SHP77 (cell line): ENCODE measurements around the gene PPARD.
"Not testable (repeated sequence)": the region's sequence is repeated elsewhere in the genome, so short reads cannot be mapped to it uniquely, and the experiment has no call there.

Experiments used
- DNase-seq, 2 experiments: peaks; one replicate each; lab custom pipeline; 2025; lab: John Stamatoyannopoulos, UW

Gene PPARD

DNA sequence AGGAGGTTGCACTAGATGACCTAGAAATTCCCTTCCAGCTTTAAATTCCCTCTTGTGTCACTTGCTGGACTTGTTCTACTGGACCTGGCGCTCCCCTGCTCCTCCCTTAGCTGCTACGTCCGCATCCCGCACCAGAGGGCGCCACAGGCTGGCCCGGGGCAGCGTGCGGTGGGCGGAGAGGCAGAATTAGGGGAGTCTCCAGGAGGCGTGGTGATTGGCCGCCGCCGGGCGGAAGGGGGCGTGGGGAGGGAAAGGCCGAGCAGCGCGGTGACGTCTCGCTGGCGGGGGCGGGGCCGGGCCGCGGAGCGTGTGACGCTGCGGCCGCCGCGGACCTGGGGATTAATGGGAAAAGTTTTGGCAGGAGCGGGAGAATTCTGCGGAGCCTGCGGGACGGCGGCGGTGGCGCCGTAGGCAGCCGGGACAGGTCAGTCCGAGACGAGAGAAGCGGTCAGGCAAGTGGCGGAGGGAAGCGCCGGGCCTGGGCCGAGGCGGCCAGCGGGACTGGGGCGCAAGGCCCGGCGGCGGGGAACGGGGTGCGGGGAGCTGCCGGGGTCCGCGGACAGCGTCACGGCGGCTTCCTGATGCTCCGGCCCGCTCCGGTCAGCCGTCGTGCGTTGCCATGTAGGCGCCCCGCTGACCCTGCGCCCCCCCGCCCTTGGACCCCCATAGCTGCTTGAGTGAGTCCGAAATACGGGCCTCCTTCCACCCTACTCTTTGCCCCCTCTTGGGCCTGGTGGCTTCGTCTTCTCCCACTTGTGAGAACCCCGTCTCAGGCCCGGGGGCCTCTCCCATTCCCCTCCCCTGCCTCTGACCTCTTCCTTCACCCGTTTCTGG is at the start of gene PPARD:
Gene PPARD, plus strand, starts transcription at position 301 of the 834 bp plus-strand sequence. CDS start 68,530 bp downstream, outside the sequence.
- DNase-seq: peak; percentile 84 to 89

DNA sequence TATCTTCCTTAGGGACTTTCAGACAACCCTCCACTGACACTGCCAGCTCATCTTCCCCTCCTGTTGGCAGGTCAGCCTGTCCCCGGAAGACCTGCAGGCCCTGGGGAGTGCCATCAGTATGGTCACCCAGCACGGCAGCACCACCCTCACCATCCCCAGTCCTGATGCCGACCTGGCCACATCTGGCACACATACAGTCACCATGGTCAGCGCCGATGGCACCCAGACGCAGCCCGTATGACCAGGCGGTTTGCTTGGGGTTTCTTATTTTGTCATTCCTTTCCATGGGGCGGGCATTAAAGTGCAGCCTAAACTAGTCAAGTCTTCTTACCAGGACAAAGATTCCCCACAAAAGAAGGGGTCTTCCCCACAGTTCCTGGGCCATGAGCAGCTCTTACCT is 48.7 kb upstream of the PPARD start:
- DNase-seq: no peak

DNA sequence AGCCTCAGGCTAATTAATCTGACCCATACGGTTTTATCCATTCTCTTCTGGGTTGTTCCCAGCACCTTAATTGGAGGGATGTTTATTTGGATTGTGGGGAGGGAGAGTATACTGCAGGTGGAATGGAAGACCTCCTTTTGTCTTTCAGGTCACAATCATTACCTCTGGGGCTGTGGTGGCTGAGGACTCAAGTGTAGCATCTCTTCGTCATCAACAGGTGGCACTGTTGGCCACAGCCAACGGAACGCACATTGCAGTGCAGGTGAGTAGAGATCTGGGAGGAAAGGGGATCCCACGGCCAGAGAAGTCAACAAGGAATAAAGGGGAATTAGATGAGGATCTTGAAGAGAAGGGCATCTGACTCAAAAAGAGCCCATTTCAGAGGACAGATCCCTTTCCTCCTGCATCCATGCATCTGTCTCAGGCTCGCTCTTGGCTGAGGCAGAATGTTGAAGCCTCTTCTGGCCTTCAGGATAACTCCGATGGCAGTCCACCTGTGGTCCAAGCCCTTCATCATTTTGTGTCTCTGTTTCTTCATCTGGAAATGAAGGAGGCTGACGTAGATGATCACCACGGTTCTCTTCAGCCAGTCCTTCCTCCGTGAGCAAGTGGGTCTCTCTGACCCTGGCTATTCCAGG is 47.9 kb upstream of the PPARD start:
- peak; percentile 14 to 36 for DNase-seq

DNA sequence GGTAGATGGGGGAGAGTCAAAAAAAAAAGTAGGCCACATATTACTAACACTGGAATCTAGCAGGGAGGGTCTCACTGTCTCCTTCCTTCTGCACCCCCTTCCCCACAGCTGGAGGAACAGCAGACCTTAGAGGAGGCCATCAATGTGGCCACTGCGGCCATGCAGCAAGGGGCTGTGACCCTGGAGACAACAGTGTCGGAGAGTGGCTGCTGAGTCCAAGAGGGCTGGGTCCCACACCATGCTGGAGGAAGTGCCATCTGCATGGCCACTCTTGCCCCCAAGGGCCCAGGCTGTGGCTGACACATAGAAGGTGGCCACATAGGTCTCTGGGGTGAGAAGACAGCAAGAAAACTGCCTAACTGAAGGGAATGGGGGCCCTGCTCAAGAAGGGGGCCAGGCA is 47.3 kb upstream of the PPARD start:
- no peak for DNase-seq

DNA sequence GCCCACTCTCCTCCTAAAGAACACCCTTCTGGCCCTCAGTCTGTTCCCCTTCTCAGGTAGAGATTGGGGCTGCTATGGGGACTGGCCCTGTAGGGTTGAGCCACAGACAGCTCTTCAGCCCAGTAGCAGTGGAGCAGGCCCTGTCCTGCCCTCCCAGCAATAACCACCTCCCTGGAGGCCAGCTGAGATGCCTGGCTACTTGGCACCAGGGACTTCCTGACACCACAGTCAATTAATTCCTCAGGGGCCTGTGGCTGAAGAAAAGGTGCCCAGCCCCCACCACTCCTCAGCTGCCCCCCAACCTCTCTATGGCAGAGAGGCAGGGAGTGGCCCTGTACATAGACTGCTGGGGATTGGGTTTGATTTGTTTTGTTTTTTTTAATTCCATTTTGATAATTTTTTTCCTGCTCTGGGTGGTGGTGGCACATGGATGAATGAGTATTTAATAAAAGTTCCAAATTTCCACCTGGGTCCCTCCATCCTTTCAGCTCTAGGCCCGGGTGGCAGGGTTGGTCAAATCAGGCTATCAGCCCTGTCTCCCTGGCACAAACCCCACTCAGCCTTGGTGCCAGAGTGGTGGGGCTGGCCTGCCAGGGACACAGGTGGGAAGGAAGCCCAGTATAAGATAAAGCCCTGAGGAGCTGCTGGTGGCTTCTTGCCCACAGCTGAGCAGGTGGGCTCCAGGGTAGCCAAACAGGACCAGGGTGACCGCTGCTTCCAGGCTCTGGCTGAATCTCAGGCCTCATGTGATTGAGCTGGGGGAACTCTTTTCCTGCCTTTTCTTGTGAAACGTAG is 46.6 kb upstream of the PPARD start:
- no peak for DNase-seq

DNA sequence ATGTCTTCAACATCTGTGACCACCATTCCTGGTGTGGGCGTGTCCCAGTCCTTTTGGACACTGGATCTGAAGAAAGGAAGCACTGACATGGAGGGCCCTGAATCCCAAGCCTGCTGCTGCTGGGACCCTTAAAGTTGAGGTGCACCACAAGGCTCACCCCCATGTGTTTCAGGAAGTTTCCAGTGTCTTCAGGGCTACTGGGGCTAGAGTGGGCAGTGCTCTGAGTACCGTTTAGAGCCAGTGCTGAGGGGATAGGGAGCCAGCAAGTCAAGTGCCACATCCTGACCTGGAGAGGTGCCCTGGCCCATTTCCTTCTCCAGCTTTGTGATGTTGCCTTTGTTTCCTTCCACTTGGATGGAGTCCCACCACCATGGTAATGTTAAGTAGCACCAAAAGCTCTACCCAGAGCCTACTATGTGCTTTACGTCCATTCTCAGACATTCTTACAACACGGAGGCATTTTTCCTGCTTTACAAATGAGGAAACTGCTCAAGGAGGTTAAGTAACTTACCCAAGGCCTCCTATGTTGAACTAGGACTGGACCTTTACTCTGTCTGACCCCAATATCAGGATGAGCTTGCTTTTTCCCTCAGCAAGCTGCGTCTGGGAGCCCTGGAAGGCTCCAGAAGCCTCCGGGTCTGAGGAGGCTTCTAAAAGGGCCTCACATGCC is 45.3 kb upstream of the PPARD start:
- DNase-seq: no peak

DNA sequence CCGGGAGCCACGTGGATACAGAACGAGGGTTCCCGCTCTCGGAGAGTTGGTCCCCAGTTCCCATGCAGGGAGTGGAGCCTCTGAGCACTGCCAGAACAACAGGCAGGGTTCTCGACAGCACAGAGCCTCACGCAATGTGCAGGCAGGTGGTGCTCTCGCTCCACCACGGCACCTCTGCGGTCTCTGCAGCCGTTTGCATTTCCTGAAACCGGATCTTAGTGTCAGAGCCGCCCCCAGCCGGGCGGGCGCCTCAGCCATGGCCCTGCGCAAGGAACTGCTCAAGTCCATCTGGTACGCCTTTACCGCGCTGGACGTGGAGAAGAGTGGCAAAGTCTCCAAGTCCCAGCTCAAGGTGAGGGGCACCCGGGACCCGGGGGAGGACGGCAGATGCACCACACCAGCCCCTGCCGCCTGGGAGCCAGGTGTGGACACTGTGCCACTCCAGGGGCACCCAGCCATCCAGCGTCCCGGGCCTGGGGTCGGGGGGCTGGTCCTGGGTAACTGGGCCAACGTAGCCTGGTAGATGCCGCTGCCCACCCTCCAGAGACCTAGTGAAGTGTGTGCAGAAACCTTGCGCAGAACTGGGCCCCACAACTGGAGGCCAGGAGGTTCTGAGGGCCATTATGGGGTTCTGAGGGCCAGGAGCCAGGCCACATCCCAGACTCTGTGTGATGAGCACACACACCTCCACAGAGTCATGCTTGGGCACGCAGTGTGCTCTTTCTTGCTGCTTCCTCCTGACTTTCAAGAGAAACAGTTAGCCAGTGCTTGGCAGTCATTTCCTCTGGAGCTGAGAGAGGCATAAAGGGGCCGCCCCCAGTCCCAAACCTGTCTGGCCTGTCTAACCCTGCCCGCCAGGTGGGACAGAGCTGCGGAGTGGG is 44.5 kb upstream of the PPARD start, which contains the start of gene DEF6:
Gene DEF6, plus strand, starts transcription at position 218 of the 881 bp plus-strand sequence. Its CDS starts 39 bp downstream, at position 257.
- peak; percentile 86 to 87 for DNase-seq

DNA sequence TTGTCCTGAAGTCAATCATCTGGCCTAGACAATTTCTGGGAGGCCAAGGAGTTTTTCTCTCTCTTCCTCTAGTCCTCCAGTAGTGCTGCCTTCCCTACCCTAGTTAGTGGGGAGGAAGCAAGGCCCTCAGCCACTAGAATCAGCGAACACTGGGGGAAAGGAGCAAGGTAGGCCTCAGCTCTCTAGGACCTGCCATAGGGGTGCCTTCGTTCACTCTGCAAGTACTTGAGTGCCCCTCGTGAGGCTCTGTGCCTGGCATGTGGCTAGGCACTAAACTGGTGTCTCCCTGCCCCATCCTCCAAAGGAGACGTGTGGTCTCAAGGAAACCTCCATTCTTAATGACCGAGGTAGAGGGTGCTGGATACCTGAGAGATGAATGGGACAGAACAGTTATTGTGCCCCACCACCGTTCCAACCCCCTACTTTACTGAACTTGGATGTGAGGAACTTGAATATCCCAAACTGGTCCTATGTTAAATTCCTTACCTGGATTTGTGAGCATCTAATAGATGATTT is 43.7 kb upstream of the PPARD start:
- DNase-seq: no peak

DNA sequence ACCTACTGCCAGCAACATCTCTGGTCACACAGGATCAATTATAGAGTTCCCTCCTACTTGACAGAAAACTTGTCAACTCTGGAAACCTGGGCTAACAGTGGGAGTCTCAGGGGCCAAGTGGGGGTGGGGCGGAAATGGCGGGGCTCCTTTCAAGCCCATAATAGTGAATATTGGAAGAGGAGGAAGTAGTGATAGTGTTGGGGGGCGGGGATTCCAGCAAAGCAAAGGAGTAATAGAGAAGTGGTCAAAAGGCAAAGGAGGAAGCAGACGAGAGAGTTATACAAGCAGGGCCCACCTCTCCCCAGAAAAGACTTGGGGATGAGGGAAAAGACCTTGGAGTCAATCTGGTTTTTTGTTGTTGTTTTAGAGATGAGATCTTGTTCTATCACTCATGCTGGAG is 42.7 kb upstream of the PPARD start:
- DNase-seq: no peak

DNA sequence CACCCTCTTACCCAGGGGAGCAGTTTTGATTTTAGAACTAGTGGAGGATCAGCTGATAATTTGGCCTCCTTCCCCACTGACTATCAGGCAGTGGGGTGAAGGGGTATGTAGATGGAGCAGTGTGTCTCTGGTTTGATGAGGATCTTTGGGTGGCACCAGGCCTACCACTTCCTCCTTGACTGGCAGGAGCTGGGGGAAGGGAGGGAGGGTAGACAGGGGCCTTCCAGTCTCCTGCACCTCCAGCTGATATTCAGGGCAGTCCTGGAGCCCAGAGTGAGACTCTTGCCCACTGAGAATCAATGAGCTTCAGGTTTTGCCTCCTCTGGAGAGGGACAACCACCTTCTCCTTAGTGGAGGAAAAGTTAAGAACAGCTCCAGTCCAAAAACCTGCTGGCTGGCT is 41.5 kb upstream of the PPARD start:
- no peak for DNase-seq

DNA sequence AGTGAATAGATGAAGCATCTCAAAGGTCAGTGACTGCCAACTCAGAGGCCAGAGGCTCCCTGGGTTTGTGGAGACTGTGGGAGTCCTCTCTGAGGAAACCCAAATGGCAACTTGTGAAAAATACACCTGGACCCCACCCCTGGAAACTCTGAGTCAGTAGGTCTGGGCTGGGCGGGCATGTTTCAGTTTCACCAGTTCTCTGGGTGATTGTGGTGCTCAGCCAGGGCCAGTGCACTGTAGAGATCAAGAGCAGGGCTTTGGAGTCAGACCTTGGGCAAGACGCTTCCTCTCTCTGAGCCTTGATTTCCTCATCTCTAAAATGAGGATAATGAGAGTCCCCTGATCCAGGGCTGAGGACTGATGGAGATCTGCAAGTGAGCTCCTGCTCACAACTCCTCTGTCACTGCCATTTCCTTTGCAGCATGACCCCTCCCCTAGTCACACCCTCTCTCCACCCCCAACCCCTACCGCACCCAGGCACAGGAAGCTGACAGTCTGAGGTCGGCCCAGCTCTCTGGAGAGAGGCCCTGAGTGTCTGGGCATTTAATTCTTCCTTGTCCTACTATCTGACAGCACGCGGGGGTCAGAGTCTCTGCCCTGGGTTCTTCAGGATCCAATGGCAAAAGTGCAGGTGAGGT is 39.6 kb upstream of the PPARD start:
- DNase-seq: no peak

DNA sequence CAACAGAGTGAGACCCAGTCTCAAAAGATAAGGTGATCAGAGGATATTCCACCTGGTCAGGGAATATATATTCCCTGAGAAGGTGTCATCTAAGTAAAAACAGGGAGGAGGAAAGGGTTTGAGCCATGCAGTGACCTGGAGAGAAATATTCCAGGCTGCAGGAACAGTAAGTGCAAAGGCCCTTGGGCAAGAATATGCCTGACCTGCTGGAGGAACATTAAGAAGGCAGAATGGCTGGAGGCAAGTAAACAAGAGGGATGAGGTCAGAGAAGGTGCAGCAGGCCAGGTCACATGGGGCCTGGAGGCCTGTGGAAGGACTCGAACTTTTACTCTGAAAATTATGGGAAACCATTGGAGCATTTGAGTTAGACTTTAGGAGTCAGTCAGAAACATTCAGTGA is 38.1 kb upstream of the PPARD start:
- no peak for DNase-seq

DNA sequence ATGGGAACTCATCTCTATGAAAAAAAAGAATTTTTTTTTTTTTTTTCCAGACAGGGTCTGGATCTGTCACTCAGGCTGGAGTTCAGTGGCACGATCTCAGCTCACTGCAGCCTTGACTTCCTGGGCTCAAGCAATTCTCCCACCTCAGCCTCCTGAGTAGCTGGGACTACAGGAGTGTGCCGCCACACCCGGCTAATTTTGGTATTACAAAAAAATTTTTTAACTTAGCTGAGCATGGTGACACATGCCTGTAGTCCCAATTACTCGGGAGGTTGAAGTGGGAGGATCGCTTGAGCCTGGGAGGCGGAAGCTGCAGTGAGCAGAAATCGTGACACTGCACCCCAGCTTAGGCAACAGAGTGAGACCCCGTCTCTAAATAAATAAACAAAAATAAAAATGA is 37.2 kb upstream of the PPARD start:
- DNase-seq: no peak

DNA sequence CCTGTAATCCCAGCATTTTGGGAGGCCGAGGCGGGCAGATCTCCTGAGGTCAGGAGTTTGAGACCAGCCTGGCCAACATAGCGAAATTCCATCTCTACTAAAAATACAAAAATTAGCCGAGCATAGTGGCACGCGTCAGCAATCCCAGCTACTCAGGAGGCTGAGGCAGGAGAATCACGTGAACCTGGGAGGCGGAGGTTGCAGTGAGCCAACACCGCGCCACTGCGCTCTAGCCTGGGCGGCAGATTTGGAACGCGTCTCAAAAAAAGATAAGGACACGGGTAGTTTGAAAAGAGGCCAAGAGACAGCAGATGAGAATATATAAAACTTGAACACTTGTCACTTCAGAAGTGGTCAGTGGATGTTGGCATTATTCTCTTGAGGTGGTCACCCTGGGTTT is 35.2 kb upstream of the PPARD start:
- not testable (repeated sequence) for DNase-seq

DNA sequence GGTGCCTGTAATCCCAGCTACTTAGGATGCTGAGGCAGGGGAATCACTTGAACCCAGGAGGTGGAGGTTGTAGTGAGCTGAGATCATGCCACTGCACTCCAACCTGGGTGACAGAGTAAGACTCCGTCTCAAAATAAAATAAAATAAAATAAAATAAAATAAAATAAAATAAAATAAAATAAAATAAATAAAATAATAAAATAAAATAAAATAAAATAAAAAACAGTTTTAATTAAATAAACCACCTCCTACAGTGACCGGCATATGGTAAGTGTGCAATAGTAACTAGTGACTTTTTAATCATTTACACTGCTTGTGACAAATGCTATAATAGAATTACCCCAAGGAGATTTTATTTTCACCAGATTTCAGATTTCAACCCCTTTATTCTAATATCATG is 33.8 kb upstream of the PPARD start:
- DNase-seq: not testable (repeated sequence)

DNA sequence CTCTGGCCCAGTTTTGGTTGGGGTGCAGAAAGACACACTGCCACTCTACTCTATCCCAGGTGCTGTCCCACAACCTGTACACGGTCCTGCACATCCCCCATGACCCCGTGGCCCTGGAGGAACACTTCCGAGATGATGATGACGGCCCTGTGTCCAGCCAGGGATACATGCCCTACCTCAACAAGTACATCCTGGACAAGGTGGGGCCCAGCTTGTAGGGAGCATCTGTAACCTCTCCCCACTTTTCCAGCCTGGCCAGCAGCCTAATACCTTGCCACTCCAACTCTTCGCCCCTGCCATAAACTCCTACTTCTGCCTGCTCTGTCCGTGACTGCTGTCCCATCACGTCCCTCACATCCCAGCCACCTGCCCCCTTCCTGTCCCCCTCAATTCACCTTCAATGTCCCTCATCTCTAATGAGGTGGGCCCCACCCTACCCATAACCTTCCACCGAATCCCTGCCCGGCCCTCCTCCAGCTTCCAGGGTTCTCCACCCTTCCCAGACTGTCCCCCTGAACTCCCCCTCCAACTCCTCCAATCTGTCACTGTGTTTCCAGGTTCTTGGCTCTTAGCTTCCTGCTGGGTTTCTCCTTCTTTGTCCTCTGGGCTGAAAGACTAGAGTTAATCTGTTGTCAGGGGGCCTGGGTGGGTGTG is 32.6 kb upstream of the PPARD start:
- DNase-seq: no peak

DNA sequence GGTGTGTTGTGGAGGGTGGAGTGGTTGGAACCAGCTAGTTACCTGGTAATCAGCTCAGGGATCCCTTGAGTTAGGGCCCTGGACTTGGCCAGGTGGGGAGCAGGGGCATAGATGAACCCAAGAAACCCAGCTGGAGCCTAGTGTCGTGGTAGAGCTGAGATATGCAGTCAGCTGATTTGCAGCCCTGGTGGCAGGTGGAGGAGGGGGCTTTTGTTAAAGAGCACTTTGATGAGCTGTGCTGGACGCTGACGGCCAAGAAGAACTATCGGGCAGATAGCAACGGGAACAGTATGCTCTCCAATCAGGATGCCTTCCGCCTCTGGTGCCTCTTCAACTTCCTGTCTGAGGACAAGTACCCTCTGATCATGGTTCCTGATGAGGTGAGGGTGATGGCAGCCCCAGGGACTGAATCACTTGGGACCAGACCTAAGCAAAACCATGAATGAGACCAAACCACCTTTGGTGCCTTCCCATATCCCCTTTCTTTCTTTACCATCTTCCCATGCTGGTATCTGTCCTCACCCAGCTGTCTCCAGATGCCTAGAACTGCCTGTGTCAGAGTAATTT is 32.0 kb upstream of the PPARD start:
- no peak for DNase-seq

DNA sequence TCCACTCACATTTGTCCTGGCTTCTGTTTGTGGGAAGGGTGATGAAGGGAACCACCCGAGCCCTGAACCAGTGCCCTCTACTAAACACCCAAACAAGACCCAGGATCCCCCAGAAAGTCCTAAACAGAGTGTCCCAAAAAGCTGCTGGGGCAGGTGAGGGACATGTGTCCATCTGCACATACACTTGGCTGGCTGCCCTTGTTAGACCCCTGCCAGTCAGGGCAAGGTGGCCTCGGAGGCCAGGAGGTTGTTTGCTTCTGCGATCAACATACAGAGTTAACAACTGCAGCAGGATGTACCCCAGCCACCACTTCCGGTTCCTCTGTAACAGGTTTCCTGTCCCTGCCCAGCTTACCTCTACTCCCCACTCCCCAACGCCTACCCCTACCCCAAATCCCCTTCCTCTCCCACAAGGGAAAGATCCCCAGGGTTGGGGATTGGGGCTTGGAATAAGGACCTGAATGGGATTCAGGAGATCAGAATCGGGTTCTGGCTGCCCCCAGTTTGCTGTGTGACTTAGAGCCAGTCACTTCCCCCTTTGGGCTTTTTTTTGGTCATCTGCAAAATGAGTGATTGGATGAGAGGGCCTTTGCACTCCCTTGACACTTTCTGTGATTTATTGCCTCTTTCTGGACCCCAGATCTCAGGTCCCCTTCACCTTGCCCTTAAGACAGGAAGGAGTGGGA is 30.8 kb upstream of the PPARD start:
- no peak for DNase-seq
